GM23248 (cell line): Measurements from ENCODE around the gene BECN2.

Source experiments
- EZH2 ChIP-seq: fragments of 200-600 bp; sonication (generic); IDR thresholded peaks from 2 replicates; pipeline ENCODE4 v1.6.1; 2018; ENCODE audit warnings: antibody characterized with exemption, mild to moderate bottlenecking; ENCODE audit not compliant: insufficient read depth, poor library complexity, severe bottlenecking
- EZH2phosphoT487 ChIP-seq: fragments of 200-600 bp; sonication (generic); IDR thresholded peaks from 2 replicates; pipeline ENCODE4 v1.6.1; 2018; ENCODE audit warnings: antibody characterized with exemption, moderate library complexity, mild to moderate bottlenecking, low read depth; ENCODE audit not compliant: insufficient read depth

DNA sequence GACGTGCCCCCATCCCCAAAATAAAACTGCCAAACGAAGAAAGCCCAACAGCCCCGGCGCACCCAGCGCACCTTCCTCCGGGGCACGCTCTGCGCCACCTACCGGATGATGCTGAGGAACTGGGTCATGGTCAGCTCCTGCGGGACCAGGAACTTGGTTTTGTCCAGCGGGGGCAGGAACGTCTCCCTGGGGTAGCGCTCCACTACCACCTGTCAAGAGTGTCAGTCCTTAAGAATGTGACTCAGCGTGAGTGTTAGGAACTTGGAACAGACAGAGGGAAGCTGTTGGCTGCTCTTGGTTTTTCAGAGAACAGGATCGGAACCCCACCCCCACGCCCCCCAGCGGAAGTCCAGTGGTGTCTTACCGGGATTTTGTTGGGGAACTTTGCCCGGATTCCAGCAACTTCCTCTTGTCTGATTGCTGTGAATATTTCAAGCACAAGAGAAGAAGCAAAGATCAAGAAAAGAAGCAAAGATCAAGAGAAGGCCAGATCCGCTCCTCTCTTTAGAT lies 40.9 kb downstream of the BECN2 start:
- no peak for TF ChIP-seq EZH2
- no peak for TF ChIP-seq EZH2phosphoT487
